IMR-90 (cell line): ENCODE data around the gene ZNF358. TPM values are rescaled to one million over a fixed set of nuclear protein-coding genes. Genes with fewer than 3 reads are reported as not detected.

ENCODE experiments used
- ATAC-seq: fragments of 200-7000 bp; cut with Tn5 transposase; 2 replicates; pipeline ENCODE4 v1.9.1; 2020; ENCODE audit warnings: low read depth, mild to moderate bottlenecking, moderate library complexity
- BruUV-seq: library from RNA; stranded (reverse); fragments of 400-500 nt; replicated peaks from 2 replicates; lab custom pipeline; 2021; lab: Mats Ljungman, UMichigan
- CTCF ChIA-PET: fragments of 300-600 bp; formaldehyde crosslinking; extraction: SDS; loops from one replicate; lab custom pipeline; 2021; ENCODE audit warnings: antibody characterized with exemption; lab: Yijun Ruan, JAX
- POLR2A ChIA-PET: fragments of 300-600 bp; sonication (Branson Sonifier 250); formaldehyde crosslinking; loops from one replicate; lab custom pipeline; 2022; ENCODE audit warnings: antibody characterized with exemption; ENCODE audit not compliant: unreplicated experiment; lab: Charles Lee
- DNase-seq: peaks from one replicate; pipeline ENCODE4 v3.0.0; 2013
- H2AFZ ChIP-seq: replicated peaks from 2 replicates; pipeline ENCODE3; 2013; ENCODE audit warnings: low read length, mild to moderate bottlenecking; ENCODE audit not compliant: poor library complexity
- H2AK5ac ChIP-seq: 2 replicates; pipeline ENCODE4 v1.6.1; 2013; ENCODE audit warnings: low read depth, low read length, inconsistent platforms
- H2AK9ac ChIP-seq: replicated peaks from 2 replicates; pipeline ENCODE3; 2013; ENCODE audit warnings: mild to moderate bottlenecking, low read depth, low read length, moderate library complexity; ENCODE audit not compliant: poor library complexity
- H2BK120ac ChIP-seq: 2 replicates; pipeline ENCODE4 v1.6.1; 2013; ENCODE audit warnings: low read depth, low read length, inconsistent platforms
- H2BK15ac ChIP-seq: 3 replicates; pipeline ENCODE4 v1.6.1; 2013; ENCODE audit warnings: low read depth, low read length, inconsistent platforms
- H2BK20ac ChIP-seq: 2 replicates; pipeline ENCODE4 v1.6.1; 2013; ENCODE audit warnings: low read depth, mild to moderate bottlenecking, inconsistent platforms, low read length, moderate library complexity
- H2BK5ac ChIP-seq: 2 replicates; pipeline ENCODE4 v1.6.1; 2013; ENCODE audit warnings: mild to moderate bottlenecking, low read depth, low read length, inconsistent platforms; ENCODE audit not compliant: poor library complexity, severe bottlenecking
- H3K14ac ChIP-seq: replicated peaks from 2 replicates; pipeline ENCODE4 v1.6.1; 2013; ENCODE audit warnings: low read depth, low read length, inconsistent platforms
- H3K18ac ChIP-seq: 2 replicates; pipeline ENCODE4 v1.6.1; 2013; ENCODE audit warnings: low read depth, low read length, control low read depth
- H3K23ac ChIP-seq: 2 replicates; pipeline ENCODE4 v1.6.1; 2013; ENCODE audit warnings: low read depth, low read length, inconsistent platforms
- H3K27ac ChIP-seq: 2 replicates; pipeline ENCODE4 v1.5.1; 2013; ENCODE audit warnings: mild to moderate bottlenecking, control low read depth, low read length; ENCODE audit not compliant: insufficient read depth
- H3K27me3 ChIP-seq: 2 replicates; pipeline ENCODE4 v1.6.1; 2013; ENCODE audit warnings: low read length; ENCODE audit not compliant: control insufficient read depth, insufficient read depth
- H3K36me3 ChIP-seq: 2 replicates; pipeline ENCODE4 v1.6.1; 2013; ENCODE audit warnings: low read length, mixed read lengths; ENCODE audit not compliant: control insufficient read depth, insufficient read depth
- H3K4ac ChIP-seq: 2 replicates; pipeline ENCODE4 v1.6.1; 2013; ENCODE audit warnings: low read depth, low read length, inconsistent platforms
- H3K4me1 ChIP-seq: 2 replicates; pipeline ENCODE4 v1.6.1; 2013; ENCODE audit warnings: low read length, mixed read lengths; ENCODE audit not compliant: control insufficient read depth, insufficient read depth
- H3K4me2 ChIP-seq: 2 replicates; pipeline ENCODE4 v1.6.1; 2013; ENCODE audit warnings: low read depth, mild to moderate bottlenecking, control low read depth, low read length, moderate library complexity
- H3K4me3 ChIP-seq: 2 replicates; pipeline ENCODE4 v1.5.1; 2013; ENCODE audit warnings: low read depth, mild to moderate bottlenecking, control low read depth, low read length, moderate library complexity; ENCODE audit not compliant: insufficient read depth
- H3K56ac ChIP-seq: 2 replicates; pipeline ENCODE4 v1.6.1; 2013; ENCODE audit warnings: low read length, inconsistent platforms; ENCODE audit not compliant: insufficient read depth; ENCODE audit errors: extremely low read depth
- H3K79me1 ChIP-seq, 2 experiments: 2 replicates each; pipeline ENCODE4 v1.6.1; 2013; ENCODE audit warnings: low read length in 2 of 2, inconsistent platforms in 1 of 2, low read depth in 1 of 2
- H3K9ac ChIP-seq: 2 replicates; pipeline ENCODE4 v1.6.1; 2013; ENCODE audit warnings: low read depth, low read length, control low read depth
- H3K9me1 ChIP-seq: 2 replicates; pipeline ENCODE4 v1.6.1; 2013; ENCODE audit warnings: low read length, inconsistent platforms; ENCODE audit not compliant: insufficient read depth
- H3K9me3 ChIP-seq: 2 replicates; pipeline ENCODE4 v1.6.1; 2013; ENCODE audit warnings: low read length; ENCODE audit not compliant: control insufficient read depth, insufficient read depth
- H4K20me1 ChIP-seq: 2 replicates; pipeline ENCODE4 v1.6.1; 2013; ENCODE audit warnings: low read length, inconsistent platforms; ENCODE audit not compliant: insufficient read depth
- H4K5ac ChIP-seq: 2 replicates; pipeline ENCODE4 v1.6.1; 2013; ENCODE audit warnings: mild to moderate bottlenecking, low read depth, low read length, control low read depth
- H4K8ac ChIP-seq, 2 experiments: 2 replicates each; pipeline ENCODE4 v1.6.1; 2013; ENCODE audit warnings: low read depth in 2 of 2, low read length in 2 of 2, control low read depth in 1 of 2, inconsistent platforms in 1 of 2
- H4K91ac ChIP-seq: 2 replicates; pipeline ENCODE4 v1.6.1; 2013; ENCODE audit warnings: low read depth, low read length, inconsistent platforms; ENCODE audit not compliant: insufficient read depth
- BHLHE40 ChIP-seq: fragments of 150-350 bp; IDR thresholded peaks from 2 replicates; pipeline ENCODE4 v1.6.1; 2016; ENCODE audit warnings: mild to moderate bottlenecking, low read depth, low read length
- CEBPB ChIP-seq: IDR thresholded peaks from 2 replicates; pipeline ENCODE4 v1.6.1; 2012; ENCODE audit warnings: low read depth, low read length, improper control_type of control experiment
- MAZ ChIP-seq: IDR thresholded peaks from 2 replicates; pipeline ENCODE4 v1.6.1; 2012; ENCODE audit warnings: low read depth, mild to moderate bottlenecking, low read length, improper control_type of control experiment, moderate library complexity, borderline replicate concordance
- NFE2L2 ChIP-seq: fragments of 150-350 bp; IDR thresholded peaks from 2 replicates; pipeline ENCODE4 v1.6.1; 2016; ENCODE audit warnings: low read depth, mild to moderate bottlenecking, low read length
- POLR2A ChIP-seq: IDR thresholded peaks from 2 replicates; pipeline ENCODE4 v1.6.1; 2012; ENCODE audit warnings: mild to moderate bottlenecking, low read depth, low read length
- RAD21 ChIP-seq: IDR thresholded peaks from 2 replicates; pipeline ENCODE4 v1.6.1; 2012; ENCODE audit warnings: low read length, improper control_type of control experiment
- WGBS, 2 experiments: methylation state at CpG; one replicate each; pipeline versions ENCODE4 v1.1.5 to v1.1.7; 2013; ENCODE audit warnings: missing lambda C conversion rate in 2 of 2; ENCODE audit not compliant: insufficient read length in 1 of 2; ENCODE audit errors: extremely low coverage in 2 of 2; 5-methylcytosine and 5-hydroxymethylcytosine counted together
- dilution Hi-C: fragments of 300-500 bp; cut with HindIII; formaldehyde crosslinking; loops from one replicate; pipeline ENCODE4 v1.14.3; 2018; ENCODE audit warnings: low sequenced_read_pairs; ENCODE audit not compliant: unreplicated experiment
- in situ Hi-C: fragments of 300-500 bp; cut with MboI; formaldehyde crosslinking; loops from 3 replicates; pipeline ENCODE4 v1.14.3; 2019; ENCODE audit warnings: low sequenced_read_pairs, inconsistent platforms, mixed read lengths
- intact Hi-C: fragments of 100-400 bp; cut with micrococcal nuclease; formaldehyde crosslinking; loops from 2 replicates; pipeline ENCODE4 v1.10.0; 2022
- polyA plus RNA-seq, 3 experiments: library from polyadenylated mRNA; depleted of rRNA; stranded (reverse); fragments of >200 nt; gene quantifications; 2 replicates each; pipeline ENCODE4 v1.2.3, GENCODE V29; 2012; ENCODE audit warnings: low replicate concordance in 1 of 3
- total RNA-seq: library from RNA; depleted of rRNA; stranded (reverse); fragments of >200 nt; gene quantifications from 2 replicates; pipeline ENCODE4 v1.2.3, GENCODE V29; 2012

Gene ZNF358
- total and polyA plus RNA-seq, 2 of the 4 experiments (the other 2 are of a cell fraction) = 5.4 to 30.7 TPM

DNA sequence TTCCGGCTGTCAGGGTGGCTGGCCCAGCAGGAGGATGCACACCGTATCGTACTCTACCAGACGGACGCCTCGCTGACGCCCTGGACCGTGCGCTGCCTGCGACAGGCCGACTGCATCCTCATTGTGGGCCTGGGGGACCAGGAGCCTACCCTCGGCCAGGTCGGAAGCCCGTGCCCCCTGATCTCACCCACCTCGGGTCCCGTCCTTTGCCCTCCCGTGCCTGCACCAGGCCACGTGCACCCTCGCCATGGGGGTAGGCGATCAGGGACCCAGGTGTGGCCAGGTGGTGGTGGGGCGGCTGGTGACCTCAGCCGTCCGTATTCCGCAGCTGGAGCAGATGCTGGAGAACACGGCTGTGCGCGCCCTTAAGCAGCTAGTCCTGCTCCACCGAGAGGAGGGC is 38.7 kb downstream of the ZNF358 start:
- intact Hi-C loops = no loop called here
- H3K4me3 ChIP-seq = no peak overlapping the region

More for the DNA sequence above, 38.7 kb downstream of the ZNF358 start:
- Histone ChIP-seq H2AK5ac (no peak overlapping the region), H2BK120ac (no peak overlapping the region), H2BK15ac (no peak overlapping the region), H3K9ac (no peak overlapping the region), H3K27me3 (no peaks in the 10 kb centered on the region), H3K18ac (no peak overlapping the region), H3K4me2 (no peak overlapping the region), H4K20me1 (no peaks in the 10 kb centered on the region; the same call in 1 of the 2 replicates), H2AFZ (no peak overlapping the region), H3K4me1 (no peaks in the 10 kb centered on the region), H4K91ac (no peak overlapping the region), H3K23ac (no peak overlapping the region), H4K5ac (no peak overlapping the region), H3K36me3 (peaks cover 67% of the 10 kb centered on the region), H3K79me1 (0 out of 4 replicates have a peak, but pooled peaks cover 0 to 2% of the 10 kb centered on the region in 2 experiments), H2BK20ac (no peak overlapping the region), H2AK9ac (no peak overlapping the region), H3K9me3 (no peaks in the 10 kb centered on the region), H3K4ac (no peak overlapping the region), H3K56ac (no peak overlapping the region), H2BK5ac (no peak overlapping the region), H3K27ac (no peak overlapping the region), H3K9me1 (0 out of 2 replicates have a peak, but pooled peaks cover 3% of the 10 kb centered on the region), H3K14ac (no peak overlapping the region), H4K8ac (no peak overlapping the region)
- in situ Hi-C loops = no loop called here
- DNase-seq (no peak), ATAC-seq (no peak)
- CTCF ChIA-PET = no interaction called here
- no peak for TF ChIP-seq BHLHE40
- no peak for TF ChIP-seq RAD21
- no peak for TF ChIP-seq CEBPB
- TF ChIP-seq POLR2A = no peak
- no peak for TF ChIP-seq MAZ
- no peak for TF ChIP-seq NFE2L2
- WGBS, 2 experiments = 95% methylated on average over 20 of the region's 28 CpGs; no CpG with 5 or more reads in 1 of the 2 experiments
- POLR2A ChIA-PET = no interaction called here
- dilution Hi-C loops = no loop called here
- BruUV-seq = no TSS peak
